Measurements from ENCODE around the gene BANF2.

Gene BANF2

DNA sequence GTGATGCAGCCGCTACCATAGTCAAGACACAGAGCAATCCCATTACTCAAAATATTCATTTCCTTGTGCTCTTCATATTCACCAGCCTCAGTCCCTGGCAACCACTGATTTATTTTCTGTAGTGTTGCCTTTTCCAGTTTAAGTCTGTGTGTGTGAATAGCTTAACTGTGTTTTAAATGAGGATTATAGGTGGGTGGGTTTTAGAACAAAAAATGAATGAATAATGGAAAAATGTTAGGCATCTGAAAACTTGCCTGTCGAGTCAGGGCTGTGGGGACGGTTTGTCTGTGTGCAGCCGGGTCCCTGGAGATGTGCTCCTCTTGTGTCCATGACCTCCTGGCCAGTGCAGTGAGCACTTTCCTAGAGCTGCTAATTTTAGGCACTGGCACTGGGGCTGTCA, 27.1 kb downstream of the BANF2 start:
- H3K27me3 ChIP-seq (ENCODE audit: control insufficient read depth, low read length), result peaks cover 5% of the 10 kb centered on the region; the same call in 1 of the 2 replicates
- TF ChIP-seq, protein P1, sequence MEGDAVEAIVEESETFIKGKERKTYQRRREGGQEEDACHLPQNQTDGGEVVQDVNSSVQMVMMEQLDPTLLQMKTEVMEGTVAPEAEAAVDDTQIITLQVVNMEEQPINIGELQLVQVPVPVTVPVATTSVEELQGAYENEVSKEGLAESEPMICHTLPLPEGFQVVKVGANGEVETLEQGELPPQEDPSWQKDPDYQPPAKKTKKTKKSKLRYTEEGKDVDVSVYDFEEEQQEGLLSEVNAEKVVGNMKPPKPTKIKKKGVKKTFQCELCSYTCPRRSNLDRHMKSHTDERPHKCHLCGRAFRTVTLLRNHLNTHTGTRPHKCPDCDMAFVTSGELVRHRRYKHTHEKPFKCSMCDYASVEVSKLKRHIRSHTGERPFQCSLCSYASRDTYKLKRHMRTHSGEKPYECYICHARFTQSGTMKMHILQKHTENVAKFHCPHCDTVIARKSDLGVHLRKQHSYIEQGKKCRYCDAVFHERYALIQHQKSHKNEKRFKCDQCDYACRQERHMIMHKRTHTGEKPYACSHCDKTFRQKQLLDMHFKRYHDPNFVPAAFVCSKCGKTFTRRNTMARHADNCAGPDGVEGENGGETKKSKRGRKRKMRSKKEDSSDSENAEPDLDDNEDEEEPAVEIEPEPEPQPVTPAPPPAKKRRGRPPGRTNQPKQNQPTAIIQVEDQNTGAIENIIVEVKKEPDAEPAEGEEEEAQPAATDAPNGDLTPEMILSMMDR (IDR thresholded peaks at IDR 0.05; ENCODE audit: low read depth, low read length, poor library complexity, severe bottlenecking), result no peak
- no peak for TF ChIP-seq EZH2phosphoT487 (IDR thresholded peaks at IDR 0.05; ENCODE audit: borderline replicate concordance, low read length)
- H3K9me2 ChIP-seq (replicated peaks; ENCODE audit: control insufficient read depth, low read length), result no peaks in the 10 kb centered on the region
- H3K4me1 ChIP-seq (ENCODE audit: control insufficient read depth, low read length), result no peaks in the 10 kb centered on the region
- no peaks in the 10 kb centered on the region for H3K36me3 ChIP-seq (ENCODE audit: control insufficient read depth, low read length)
- no peaks in the 10 kb centered on the region for H4K20me1 ChIP-seq (ENCODE audit: control insufficient read depth, insufficient read depth, low read depth, low read length)
- H3F3A ChIP-seq (ENCODE audit: control insufficient read depth, insufficient read depth), result no peaks in the 10 kb centered on the region
- H3K4me3 ChIP-seq (ENCODE audit: low read length), result no peak overlapping the region
- no peak overlapping the region for H3K4me2 ChIP-seq (ENCODE audit: low read length)
- H3K79me2 ChIP-seq (ENCODE audit: control insufficient read depth, low read length), result no peaks in the 10 kb centered on the region
- no peaks in the 10 kb centered on the region for H3K9me3 ChIP-seq (ENCODE audit: control insufficient read depth, insufficient read depth, low read length)
- no peak overlapping the region for H3K27ac ChIP-seq (ENCODE audit: low read depth, low read length)

DNA sequence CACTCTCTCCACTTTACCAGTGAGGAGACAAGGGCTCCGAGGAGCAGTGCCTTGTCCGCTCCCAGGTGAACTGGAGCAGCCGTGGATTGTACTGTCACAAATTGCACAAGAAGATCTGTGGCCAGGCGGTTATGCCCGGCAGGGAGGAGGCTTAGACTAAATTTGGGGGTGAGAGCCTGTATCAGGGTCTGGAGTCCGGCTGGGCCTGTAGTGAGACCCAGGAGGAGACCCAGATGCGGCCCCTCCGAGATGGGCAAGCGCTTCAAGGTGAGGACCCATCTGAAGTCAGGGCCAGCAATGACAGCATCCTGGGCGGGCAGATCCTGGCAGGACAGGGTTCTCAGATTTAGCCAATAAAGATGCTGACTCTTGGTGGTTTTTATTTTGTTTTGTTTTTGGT, 27.6 kb downstream of the BANF2 start:
- Histone ChIP-seq H3K4me3 (ENCODE audit: low read length) (no peak overlapping the region), H3K4me1 (ENCODE audit: control insufficient read depth, low read length) (no peaks in the 10 kb centered on the region), H3K9me2 (replicated peaks; ENCODE audit: control insufficient read depth, low read length) (no peaks in the 10 kb centered on the region), H3K4me2 (ENCODE audit: low read length) (no peak overlapping the region), H3K79me2 (ENCODE audit: control insufficient read depth, low read length) (no peaks in the 10 kb centered on the region), H3K27me3 (ENCODE audit: control insufficient read depth, low read length) (peaks cover 5% of the 10 kb centered on the region; the same call in 1 of the 2 replicates), H3K9me3 (ENCODE audit: control insufficient read depth, insufficient read depth, low read length) (no peaks in the 10 kb centered on the region), H4K20me1 (ENCODE audit: control insufficient read depth, insufficient read depth, low read depth, low read length) (no peaks in the 10 kb centered on the region), H3K36me3 (ENCODE audit: control insufficient read depth, low read length) (no peaks in the 10 kb centered on the region), H3F3A (ENCODE audit: control insufficient read depth, insufficient read depth) (no peaks in the 10 kb centered on the region), H3K27ac (ENCODE audit: low read depth, low read length) (no peak overlapping the region)
- TF ChIP-seq, protein P1 (IDR thresholded peaks at IDR 0.05; ENCODE audit: low read depth, low read length, poor library complexity, severe bottlenecking), result no peak
- TF ChIP-seq EZH2phosphoT487 (IDR thresholded peaks at IDR 0.05; ENCODE audit: borderline replicate concordance, low read length), result no peak

DNA sequence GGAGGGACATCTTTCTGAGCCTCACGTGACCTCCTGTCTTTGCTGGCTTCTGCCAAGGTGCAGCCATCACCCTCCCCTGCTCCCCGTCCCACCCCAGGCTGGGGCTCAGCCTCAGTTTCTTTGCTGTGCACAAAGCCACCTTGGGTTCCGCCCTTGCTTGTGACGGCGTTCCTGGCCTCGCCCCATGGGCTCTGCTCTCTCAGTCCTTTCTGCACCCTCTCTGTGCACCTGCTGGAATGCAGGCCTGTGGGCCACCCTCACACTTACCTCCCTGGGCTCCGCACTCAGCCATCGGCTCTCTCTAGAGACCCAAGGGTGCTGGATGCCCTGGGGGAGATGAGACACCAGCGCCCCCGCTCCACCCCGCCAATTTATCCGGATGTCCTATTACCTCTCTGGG, 28.3 kb downstream of the BANF2 start:
- no peaks in the 10 kb centered on the region for H3K9me3 ChIP-seq (ENCODE audit: control insufficient read depth, insufficient read depth, low read length)
- no peaks in the 10 kb centered on the region for H3K9me2 ChIP-seq (replicated peaks; ENCODE audit: control insufficient read depth, low read length)
- H3K27ac ChIP-seq (ENCODE audit: low read depth, low read length), result no peak overlapping the region
- no peaks in the 10 kb centered on the region for H4K20me1 ChIP-seq (ENCODE audit: control insufficient read depth, insufficient read depth, low read depth, low read length)
- H3K36me3 ChIP-seq (ENCODE audit: control insufficient read depth, low read length), result no peaks in the 10 kb centered on the region
- H3K4me1 ChIP-seq (ENCODE audit: control insufficient read depth, low read length), result no peaks in the 10 kb centered on the region
- no peak overlapping the region for H3K4me2 ChIP-seq (ENCODE audit: low read length)
- TF ChIP-seq EZH2phosphoT487 (IDR thresholded peaks at IDR 0.05; ENCODE audit: borderline replicate concordance, low read length), result no peak
- TF ChIP-seq, protein P1 (IDR thresholded peaks at IDR 0.05; ENCODE audit: low read depth, low read length, poor library complexity, severe bottlenecking), result no peak
- H3K79me2 ChIP-seq (ENCODE audit: control insufficient read depth, low read length), result no peaks in the 10 kb centered on the region
- no peaks in the 10 kb centered on the region for H3F3A ChIP-seq (ENCODE audit: control insufficient read depth, insufficient read depth)
- H3K27me3 ChIP-seq (ENCODE audit: control insufficient read depth, low read length), result peaks cover 5% of the 10 kb centered on the region; the same call in 1 of the 2 replicates
- H3K4me3 ChIP-seq (ENCODE audit: low read length), result no peak overlapping the region
